NCI-H146 (cell line): Measurements from ENCODE around the gene FGR.
"Not testable (repeated sequence)": the region's sequence is repeated elsewhere in the genome, so short reads cannot be mapped to it uniquely, and the experiment has no call there.

Source experiments
- DNase-seq: peaks from one replicate; lab custom pipeline; 2025; lab: John Stamatoyannopoulos, UW

The FGR gene

DNA sequence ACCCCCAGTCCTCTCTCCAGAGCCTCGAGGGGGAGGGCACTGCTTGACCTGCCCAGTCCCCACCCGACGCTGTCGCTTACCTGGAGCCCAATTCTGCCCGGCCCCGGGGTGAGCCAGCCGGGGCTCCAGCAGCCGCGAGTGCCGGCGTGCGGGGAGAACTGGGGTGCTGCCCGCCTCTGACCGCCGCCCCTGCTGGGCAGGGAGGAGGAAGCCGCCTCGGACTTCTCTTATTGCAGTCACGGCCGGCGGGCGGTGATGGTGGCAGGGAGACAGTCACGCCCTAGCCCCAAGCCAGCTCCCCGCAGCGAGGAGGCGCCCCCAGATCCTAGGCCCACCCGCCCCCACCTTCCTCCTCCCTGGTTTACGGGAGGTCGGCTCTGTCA, at the start of gene FGR:
Gene FGR (minus strand): TSS at position 201 of the 383 bp plus-strand sequence. CDS start 11,269 bp downstream, outside the sequence.
- no peak for DNase-seq

DNA sequence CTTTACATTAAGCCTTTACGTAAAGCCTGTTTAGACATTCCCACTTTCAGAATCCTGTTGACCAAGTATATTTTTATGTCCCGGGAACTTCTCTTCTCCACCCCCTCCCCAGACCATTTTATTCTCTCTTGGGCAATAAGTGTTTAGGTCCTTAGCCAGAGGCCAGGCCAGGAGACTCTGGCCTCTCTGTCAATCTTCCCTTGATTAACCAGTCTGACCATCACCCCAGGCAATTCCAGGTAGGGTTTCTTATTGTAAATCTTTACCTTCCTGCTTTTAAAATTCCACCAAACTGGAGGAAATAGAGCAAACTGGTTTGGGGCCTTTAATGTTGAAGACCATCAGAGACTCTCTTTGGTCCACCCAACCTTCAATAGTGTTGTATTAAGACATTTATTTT, 49.2 kb upstream of the FGR start:
- no peak for DNase-seq

DNA sequence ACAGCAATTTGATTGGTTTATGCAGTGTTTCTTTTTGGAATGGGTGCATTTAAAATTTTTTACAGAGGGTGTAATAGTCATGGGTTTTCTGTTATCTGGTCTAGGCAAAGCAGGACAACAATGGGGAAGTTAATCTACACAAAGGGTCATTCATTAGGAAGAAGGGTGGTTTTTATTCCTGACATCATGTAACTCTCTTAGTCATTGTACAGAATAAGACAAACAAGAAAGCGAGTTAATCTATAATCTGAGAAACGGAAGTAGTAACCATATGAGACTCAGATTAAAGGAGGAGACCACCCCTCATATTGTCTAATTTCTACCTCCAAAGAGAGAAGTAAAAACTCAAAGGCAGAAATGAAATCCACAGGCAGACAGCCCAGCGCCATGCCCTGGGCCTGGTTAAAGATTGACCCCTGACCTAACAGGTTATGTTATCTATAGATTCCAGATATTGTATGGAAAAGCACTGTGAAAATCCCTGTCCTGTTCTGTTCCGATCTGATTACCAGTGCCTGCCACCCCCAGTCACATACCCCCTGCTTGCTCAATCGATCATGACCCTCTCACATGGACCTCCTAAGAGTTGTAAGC, 47.5 kb upstream of the FGR start:
- no peak for DNase-seq

DNA sequence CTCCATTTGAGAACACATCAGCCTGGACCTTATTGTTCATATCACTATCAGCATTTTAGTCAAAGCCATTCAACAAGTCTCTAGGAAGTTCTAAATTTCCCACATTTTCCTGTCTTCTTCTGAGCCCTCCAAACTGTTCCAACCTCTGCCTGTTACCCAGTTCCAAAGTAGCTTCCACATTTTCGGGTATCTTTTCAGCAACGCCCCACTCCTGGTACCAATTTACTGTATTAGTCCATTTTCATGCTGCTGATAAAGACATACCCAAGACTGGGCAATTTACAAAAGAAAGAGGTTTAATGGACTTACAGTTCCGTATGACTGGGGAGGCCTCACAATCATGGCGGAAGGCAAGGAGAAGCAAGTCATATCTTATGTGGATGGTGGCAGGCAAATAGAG, 46.6 kb upstream of the FGR start:
- DNase-seq: not testable (repeated sequence)

DNA sequence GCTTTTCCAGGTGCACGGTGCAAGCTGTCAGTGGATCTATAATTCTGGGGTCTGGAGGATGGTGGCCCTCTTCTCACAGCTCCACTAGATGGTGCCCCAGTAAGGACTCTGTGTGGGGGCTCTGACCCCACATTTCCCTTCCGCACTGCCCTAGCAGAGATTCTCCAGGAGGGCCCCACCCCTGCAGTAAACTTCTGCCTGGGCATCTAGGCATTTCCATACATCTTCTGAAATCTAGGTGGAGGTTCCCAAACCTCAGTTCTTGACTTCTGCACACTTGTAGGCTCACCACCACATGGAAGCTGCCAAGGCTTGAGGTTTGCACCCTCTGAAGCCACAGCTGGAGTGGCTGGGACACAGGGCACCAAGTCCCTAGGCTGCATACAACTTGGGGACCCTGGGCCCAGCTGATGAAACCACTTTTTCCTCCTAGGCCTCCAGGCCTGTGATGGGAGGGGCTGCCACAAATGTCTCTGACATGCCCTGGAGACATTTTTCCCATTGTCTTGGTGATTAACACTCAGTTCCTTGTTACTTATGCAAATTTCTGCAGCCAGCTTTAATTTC, 45.3 kb upstream of the FGR start:
- DNase-seq: not testable (repeated sequence)

DNA sequence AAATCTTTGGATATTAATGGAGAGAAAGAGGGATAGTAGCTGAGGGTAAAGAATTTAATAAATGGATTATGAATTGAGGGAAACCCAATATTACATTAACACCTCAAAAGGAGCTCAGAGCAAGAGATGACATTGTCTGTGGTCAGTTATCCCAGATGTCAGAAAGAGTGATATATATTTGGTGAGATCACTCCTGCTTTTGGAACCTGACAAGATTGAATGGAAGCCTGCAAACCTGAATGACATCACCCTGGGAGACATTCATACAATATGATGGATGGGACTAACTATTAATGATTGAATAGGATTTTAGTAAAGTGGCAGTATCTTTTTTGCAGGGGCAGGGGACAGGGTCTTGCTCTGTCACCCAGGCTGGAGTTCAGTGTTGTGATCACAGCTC, 43.8 kb upstream of the FGR start:
- DNase-seq: no peak

DNA sequence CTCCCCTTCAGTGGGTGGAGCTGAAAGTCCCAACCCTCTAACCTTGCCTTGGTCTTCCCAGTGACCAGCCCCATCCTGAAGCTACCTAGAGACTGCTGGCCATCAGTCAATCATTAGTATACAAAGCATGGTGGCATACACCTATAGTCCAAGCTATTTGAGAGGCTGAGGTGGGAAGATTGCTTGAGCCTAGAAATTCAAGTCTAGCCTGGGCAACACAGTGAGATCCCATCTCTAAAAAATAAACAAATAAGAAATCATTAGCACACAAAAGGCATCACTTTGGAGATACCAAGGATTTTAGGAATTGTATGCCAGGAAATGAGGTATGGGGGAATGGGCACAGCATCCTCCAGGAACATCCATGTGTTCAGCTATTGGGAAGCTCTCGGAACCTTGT, 41.4 kb upstream of the FGR start:
- no peak for DNase-seq

DNA sequence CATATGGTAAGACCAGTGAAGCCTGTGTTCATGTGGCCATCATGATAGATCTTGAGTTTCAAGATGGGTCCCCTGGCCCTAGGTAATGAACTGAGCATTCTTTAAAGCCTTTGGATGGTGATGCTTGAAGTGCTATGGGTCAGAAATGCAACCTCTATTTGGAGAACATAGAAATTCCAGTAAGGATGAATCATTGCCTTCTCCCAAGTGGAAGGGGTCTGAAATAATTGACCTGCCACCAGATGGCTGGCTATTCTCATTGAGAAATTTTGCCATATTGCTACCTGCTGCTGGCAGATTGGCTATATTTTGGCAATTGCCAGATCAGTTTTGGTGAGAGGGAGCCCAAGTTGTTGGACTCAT, 37.7 kb upstream of the FGR start:
- DNase-seq: no peak

DNA sequence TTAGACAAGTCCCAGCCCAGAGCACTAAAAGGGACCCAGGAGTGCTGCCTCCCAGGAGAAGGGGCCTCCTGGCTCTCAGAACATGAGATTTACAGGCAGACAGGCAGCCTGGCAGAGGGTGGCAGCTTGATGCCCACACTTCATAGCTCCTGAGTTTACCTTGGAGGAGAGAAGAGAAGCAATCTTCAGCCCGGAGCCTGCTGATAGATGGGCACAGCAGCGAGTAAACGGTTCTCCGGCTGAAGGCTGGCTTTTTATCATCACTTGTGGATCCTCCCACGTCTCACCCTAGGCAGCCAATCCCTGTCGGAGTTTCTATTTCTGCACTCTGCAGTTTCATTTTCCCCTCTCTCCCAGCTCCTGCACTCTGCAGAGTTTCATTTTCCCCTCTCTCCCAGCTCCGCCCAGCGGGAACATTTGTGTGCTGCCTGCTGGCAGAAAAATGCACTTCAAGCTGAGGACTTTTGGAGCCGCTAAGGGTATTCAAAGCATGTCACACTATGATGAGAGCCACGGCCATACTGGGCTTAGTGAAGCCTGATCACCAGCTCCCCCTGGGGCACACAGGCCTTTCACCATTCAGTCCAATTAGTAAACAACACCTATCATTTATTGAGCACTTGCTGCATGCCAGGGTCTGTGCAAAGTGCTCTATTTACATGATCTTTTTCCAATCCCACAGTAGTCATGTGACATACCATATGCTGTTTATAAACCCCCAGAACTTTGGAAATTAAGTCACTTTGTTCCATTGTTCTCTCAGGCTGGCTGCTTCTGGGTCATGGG, 37.2 kb upstream of the FGR start, which contains the start of gene IFI6:
Gene IFI6 (minus strand): TSS at position 229 of the 786 bp plus-strand sequence. CDS start 2,878 bp downstream, outside the sequence.
- DNase-seq: peak; percentile 81

DNA sequence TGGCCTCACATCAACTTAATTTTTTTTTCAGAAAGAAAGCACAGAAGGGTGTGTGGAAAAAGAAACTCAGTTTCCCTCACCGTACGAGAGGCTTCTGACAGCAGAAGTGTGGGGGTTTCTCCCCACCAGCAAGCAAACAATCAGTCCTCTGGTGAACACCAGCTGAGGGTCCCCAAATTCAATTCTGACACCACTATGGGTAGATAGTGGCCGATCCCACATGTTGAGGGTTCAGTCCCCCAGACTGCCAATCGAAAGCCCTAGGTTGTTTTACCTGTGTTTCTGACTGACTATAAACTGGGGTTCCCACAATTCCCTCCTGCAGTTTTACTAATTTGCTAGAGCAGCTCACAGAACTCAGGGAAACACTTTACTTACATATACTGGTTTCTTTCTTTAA, 34.9 kb upstream of the FGR start:
- DNase-seq: no peak

DNA sequence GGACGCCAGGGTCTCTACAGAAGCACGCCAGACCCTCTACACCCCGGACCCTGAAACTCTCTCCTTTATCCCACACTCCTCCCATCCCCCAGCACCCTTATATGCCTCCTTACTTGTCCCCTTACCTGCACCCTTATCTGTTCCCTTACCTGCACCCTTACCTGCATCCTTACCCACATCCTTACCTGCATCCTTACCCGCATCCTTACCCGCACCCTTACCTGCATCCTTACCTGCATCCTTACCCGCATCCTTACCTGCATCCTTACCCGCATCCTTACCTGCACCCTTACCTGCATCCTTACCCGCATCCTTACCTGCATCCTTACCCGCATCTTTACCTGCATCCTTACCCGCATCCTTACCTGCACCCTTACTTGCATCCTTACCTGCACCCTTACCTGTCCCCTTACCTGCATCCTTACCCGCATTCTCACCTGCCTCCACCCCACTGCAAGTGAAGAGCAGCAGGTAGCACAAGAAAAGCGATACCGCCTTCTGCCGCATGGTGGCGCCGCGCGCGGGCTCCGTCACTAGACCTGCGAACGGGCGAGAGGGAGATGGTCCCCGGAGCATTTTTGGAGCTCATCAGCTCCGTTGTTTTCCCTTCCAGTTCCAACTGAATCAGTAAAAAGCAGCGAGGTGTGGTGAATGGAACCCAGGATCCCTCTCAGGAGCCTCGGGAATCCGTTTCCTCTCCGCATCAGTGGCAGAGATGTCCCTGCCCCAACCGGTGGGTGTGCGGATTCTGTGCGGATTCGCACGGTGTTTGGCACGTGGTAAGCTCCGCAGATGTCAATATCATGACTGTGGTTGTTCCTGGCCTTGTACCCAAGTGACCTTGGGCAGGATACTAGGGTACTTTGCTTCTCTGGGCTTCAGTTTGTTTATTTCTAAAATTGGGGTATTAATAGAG, 34.1 kb upstream of the FGR start:
- peak; percentile 40 for DNase-seq

DNA sequence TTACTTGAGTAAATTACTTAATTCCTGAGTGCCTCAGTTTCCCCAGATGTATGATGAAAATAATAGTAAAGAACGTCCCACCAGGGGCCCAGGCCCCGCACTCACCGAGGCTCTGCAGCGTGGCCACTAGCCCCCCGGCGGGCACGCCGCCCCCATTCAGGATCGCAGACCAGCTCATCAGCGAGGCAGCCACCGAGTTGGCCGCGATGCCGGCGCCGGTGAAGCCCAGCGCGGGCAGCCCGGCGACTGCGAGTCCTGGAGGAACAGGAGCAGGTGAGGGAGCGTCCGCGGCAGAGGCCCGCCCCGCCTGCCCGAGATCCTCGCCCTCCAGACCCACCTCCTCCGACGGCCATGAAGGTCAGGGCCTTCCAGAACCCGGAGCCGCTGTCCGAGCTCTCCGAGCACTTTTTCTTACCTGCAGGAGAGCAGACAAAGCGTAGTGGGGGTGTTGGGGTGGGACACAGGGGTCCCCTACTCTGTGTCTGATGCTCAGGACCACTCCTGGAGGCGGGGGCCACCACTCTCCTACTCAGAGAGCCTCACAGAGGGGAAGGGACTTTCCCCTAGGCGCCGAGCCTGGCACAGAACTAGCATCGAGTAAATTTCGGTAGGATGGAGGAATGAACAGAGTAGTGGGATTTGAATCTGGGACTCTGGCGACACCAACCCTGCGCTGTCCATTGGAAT, 33.3 kb upstream of the FGR start:
- no peak for DNase-seq

DNA sequence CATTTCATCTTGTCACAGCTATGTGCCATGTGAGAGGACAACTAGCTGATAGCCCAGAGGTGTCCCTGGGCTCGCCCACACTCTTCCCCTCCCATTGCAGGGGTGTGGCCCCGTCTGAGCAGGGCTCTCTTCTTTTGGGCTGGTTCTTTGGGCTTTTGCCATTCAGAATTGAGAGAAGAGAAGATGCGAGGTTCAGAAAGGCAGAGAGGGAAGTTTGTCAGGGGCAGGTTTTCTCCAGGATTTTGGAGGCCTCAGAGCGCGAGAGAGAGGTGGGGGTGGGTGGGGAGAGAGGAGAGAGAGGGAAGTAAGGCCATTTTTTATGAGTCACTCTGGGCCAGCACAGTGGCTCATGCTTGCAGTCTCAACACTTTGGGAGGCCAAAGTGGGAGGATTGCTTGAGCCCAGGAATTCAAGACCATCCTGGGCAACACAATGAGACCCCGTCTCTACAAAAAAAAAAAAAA, 31.8 kb upstream of the FGR start:
- no peak for DNase-seq

DNA sequence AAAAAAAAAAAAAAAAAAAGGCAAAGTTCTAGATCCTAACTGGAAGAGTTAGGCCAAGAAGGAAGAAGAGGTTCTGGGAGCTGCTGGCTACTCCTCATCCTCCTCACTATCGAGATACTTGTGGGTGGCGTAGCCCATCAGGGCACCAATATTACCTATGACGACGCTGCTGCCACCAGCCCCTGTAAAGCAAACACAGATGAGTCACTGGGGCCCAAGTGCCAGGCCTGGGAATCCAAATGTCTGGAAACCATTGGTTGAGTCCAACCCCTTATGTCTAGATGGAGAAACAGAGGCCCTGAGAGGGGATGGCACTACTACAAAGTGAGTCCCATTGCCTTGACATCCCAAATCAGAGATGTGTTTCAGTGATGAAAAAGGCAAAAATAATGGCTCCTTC, 31.3 kb upstream of the FGR start:
- DNase-seq: no peak

DNA sequence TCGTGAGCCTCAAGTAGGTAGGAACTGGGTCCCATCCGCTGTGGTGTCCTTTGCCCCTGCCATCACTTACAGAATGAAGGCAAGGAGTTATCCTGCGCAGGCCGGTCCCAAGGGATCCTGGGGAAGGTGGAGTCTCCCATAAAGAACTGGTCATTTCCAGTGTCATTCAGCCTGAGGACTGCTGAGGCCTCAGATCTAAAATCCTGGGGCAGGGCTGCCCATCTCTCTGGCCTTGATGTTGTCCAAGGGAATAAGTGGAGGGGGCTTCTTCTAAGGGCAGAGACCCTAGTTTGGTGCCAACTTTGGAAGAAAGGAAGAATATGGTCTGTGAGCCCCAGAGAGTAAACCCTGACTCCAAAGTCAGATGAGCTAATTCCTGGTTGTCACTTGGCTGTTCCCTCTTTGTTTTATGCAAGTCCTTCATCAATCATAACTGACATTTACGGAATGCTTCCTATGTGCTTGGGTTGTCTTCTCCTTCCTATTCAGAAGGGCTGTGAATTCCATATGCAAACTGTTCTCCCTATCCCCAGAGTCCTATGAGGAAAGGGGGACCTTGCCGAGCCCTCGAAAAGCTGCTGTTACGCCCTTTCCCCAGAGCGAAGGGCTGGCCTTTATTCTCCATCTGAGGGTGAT, 30.1 kb upstream of the FGR start:
- DNase-seq: no peak

DNA sequence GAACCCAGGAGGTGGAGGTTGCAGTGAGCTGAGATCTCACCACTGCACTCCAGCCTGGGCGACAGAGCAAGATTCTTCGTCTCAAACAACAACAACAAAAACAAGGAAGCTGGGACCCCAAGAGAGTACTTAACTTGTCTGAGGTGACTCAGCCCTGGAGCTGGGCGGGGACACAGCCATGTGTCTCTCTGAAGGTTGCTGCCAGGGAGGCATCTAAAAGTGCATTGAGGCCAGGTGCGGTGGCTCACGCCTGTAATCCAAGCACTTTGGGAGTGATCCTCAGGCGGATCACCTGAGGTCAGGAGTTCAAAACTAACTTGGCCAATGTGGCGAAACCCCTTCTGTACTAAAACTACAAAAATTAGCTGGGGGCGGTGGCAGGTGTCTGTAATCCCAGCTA, 29.3 kb upstream of the FGR start:
- DNase-seq: no peak

DNA sequence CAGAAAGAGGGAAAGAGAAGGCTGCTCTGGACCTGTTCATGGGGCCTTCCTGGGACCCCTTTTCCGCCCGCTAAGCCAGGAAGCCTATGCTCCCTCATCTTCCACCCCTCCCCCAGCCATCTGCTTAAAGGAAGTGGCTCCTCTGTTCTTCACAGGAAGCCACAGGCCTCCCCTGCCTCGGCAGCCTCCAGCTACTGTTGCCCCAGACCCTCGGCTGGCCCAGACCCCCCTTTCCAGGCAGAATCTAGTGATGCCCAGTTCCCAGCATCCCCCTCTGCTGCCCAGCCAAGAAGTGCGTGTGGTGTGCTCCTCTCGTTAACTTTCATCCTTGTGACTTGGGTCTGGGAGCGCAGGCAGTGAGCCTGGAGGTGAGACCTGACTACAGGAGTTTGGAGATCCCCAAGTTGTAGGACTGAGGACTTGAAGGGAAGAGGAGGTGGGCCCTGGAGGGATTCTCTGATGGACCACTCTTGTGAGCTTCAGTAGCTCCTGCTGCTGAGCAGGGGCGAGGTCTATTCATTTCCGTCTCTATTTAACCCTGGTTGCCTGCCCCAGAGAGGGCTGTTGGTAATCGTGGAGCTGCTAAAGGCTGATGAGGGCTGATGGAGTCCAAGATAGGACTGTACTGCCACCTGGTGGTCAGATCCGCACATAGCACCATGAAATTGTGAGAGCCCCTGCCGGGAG, 27.9 kb upstream of the FGR start:
- peak; percentile 54 for DNase-seq

DNA sequence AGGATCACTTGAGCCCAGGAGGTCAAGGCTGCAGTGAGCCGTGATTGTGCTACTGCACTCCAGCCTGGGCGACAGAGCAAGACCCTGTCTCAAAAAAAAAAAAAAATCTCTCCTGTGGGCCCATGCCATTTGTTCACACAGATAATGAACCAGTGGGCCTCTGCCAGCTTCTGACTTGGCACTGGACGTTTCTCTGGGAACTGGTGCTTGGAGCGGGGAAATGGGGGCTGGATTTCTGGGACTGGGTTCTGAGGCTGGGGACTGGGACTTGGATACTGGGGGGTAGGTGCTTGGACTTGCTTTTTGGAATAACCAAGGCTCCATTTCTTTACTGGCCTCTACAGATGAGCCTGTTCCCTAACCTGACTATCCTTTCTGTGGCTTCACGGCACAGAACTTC, 27.3 kb upstream of the FGR start:
- DNase-seq: no peak

DNA sequence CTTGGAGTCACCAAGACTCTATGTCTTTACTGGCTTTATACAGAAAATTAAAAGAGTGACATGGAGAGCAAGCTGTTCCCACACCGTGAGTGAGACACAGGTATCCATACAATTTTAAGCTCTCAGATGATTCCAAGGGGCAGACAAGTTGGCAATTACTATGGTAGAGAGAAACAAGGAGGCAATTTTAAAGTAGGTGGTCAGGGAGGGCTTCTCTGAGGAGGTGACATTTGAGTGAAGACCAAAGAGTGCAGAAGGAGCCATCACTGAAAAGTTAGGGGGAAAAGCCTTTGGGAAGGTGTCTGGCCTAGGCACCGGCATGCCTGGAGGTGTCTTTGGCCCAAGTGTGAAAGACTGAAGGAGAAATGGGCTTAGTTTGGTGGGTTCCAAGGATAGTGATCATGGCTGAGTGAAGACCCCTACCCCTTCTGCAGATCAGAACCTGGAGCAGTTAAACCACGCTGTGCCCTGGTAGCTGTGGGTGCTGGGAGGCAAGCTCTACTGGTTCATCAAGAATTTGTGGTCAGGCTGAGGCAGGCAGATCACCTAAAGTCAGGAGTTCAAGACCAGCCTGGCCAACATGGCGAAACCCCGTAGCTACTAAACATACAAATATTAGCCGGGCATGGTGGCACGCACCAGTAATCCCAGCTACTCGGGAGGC, 26.6 kb upstream of the FGR start:
- DNase-seq: no peak

DNA sequence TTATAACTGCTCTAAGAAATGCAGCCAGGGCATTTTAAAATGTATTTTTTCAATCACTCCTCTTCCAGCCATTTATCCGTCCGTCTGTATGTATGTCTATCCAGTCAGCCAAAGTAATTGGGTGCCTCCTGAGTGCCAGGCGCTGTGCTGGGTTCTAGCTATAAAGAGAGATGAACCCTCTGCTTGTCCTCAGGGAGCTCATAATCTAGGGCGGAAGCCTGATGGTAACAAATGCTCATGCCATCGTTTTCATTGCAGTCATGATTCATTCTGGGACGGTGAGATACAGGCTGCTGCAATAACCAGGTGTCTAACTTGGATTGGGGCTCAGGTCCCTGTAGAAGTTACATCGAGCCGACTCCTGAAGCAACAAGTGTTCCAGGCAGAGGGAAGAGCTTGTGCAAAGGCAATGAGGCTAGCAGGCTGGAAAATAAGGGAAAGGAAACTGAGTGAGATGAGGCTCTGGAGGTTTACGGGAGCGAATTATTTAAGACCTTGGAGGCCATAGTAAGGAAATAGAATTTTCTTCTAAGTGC, 25.4 kb upstream of the FGR start:
- no peak for DNase-seq
